ENCODE data around the gene R3HCC1L. TPM values are rescaled to one million over a fixed set of nuclear protein-coding genes. Genes with fewer than 3 reads are reported as not detected.

R3HCC1L gene
- 17.5 and 20.2 TPM in 2 replicates for total RNA-seq

DNA sequence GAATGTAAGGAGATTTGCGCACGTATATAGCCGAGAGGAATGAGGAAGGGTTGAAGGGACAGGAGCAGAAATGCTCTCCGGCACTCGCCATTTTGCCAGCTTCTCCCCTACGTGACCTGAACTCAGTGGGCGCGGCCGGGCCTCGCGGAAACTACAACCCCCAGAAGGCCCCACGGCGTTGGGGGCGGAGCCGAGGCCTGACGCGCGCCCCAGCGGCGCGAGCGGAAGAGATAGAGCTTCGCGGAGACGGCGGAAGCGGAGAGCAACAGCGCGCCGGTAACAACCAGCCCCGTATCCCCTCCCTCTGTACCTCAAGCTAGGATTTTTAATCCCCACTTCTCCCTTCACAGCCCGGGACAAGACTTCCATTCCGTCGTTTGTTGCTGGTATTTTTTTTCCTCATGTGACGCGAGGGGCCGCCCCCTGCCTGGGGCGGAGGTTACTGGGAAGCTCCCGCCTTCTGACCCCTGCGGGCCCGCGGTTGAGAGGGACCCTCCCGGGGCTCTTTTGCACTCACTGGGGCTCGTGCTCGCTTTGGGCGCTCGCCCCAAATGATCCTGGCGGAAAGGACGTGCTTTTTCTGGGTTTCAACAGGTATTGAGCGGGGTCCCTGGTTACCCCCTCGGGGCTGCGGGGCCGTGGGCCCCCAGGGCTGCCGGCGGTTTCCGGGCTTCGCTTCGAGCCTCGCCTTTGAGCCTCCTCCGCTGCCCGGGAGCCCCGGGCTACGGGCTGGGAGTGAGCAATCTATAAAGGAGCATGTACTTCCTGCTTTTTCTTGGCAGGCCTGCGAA is at the start of gene R3HCC1L:
TSS of gene R3HCC1L (plus strand) at position 227 of the 791 bp plus-strand sequence. CDS start 73,458 bp downstream, outside the sequence.

GRCh38 chr10:98267894-98268693 is 133.6 kb downstream of the R3HCC1L start, which contains the start of gene LOXL4:
LOXL4 (minus strand) TSS chr10:98268194; CDS start chr10:98263019, 5,175 bp downstream.

Other genes with a start within 250 kb of the R3HCC1L start
- gene CRTAC1, start 104.0 kb upstream of the R3HCC1L start, total RNA-seq: not detected in 2 replicates
- 14.1 and 78.2 TPM in 2 replicates for gene LOXL4, start 133.5 kb downstream of the R3HCC1L start, total RNA-seq